ENCODE data around the gene RPS6KA1.

RPS6KA1 gene

DNA sequence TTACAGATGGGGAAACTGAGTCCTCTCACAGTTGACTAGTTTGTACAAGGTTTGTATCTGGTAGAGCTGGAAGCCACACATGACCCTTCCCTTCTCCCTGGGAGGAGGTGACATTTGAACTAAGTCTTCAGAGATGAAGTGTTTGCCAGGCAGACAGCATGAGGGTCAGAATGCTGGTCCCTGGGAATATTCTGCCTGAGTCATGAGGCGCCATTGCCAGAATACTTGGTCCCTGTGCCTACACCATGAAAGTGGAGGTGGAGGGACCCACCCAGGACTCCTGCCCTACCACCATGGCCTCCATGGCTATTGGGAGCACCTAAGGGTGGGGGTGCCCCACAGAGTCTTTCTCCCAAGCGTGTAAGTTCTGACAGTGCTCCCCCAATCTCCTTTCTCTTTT is 7.0 kb downstream of the RPS6KA1 start:
- DNase-seq (ENCODE audit: low read depth) = no peak
- H3K4me3 ChIP-seq (ENCODE audit: low read depth, low read length) = no peak overlapping the region
- in situ Hi-C loops (cut with HindIII; ENCODE audit: low sequenced_read_pairs) = no loop called here
- TF ChIP-seq, protein P1, sequence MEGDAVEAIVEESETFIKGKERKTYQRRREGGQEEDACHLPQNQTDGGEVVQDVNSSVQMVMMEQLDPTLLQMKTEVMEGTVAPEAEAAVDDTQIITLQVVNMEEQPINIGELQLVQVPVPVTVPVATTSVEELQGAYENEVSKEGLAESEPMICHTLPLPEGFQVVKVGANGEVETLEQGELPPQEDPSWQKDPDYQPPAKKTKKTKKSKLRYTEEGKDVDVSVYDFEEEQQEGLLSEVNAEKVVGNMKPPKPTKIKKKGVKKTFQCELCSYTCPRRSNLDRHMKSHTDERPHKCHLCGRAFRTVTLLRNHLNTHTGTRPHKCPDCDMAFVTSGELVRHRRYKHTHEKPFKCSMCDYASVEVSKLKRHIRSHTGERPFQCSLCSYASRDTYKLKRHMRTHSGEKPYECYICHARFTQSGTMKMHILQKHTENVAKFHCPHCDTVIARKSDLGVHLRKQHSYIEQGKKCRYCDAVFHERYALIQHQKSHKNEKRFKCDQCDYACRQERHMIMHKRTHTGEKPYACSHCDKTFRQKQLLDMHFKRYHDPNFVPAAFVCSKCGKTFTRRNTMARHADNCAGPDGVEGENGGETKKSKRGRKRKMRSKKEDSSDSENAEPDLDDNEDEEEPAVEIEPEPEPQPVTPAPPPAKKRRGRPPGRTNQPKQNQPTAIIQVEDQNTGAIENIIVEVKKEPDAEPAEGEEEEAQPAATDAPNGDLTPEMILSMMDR (IDR thresholded peaks at IDR 0.05; ENCODE audit: low read depth, low read length, missing control alignments) = no peak

DNA sequence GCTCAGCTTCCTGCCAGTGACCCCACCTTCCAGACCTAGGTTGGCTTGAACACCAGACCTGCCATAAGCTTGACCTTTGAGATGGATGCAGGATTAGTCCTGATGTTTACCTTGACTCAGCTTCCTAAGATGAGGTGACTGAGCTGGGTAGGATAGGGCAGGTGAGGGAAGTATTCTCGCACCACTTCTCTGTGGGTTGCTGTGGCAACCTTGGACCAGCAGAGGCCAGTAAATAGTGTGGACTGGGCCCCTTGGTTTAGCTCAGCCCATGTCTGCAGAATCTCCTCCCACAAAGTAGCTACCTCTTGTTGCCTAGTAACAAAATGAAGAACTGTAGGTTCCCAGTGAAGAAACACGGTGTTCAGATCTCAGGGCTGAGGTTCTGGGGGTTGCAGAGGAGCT is 8.4 kb downstream of the RPS6KA1 start:
- no peak overlapping the region for H3K4me3 ChIP-seq (ENCODE audit: low read depth, low read length)
- TF ChIP-seq, protein P1 (IDR thresholded peaks at IDR 0.05; ENCODE audit: low read depth, low read length, missing control alignments) = peak; percentile 52
- DNase-seq (ENCODE audit: low read depth) = no peak
- in situ Hi-C loops (cut with HindIII; ENCODE audit: low sequenced_read_pairs) = no loop called here

DNA sequence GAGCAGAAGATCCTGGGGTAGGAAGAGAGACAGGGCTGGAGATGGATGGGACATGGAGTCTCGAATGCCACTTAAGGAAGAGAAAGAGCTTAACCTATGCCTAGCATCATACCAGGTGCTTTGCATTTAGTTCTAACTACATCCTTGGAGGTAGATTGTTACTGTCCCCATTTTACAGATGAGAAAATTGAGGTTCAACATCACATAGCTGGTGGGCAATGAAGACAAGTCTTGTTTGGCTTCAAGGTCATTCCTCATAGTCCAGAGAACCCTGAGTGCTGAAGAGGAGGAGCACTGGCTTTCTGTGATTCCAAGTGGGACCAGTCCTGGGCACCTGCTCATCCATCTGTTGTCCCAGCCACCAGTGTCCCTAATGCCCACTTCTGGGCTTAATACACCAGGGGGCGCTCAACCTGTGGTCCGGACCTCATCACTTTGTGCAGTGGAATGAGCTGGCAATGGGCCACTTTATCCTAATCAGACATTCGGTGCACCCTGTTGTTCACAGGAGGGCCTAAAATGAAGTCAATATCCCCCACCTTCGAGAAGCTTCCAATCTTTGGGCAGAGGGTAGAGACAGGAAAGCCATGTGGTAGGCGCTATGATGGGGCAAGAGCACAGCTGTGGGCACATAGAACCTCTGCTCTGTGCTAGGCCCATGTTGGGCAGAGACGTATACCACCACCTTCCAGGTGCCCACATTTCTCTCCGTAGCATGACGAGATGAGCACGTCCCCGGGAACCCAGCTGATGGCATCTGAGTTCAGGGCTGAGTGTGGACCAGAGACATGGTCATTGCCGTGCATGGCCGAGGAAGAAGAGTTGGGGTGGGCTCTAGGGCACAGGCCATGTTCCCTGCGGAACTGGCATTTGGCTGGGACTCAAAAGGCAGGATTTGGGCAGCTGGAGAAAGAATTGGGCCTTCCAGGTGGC is 9.2 kb downstream of the RPS6KA1 start:
- no peak overlapping the region for H3K4me3 ChIP-seq (ENCODE audit: low read depth, low read length)
- in situ Hi-C loops (cut with HindIII; ENCODE audit: low sequenced_read_pairs) = no loop called here
- TF ChIP-seq, protein P1 (IDR thresholded peaks at IDR 0.05; ENCODE audit: low read depth, low read length, missing control alignments) = peak; percentile 51
- no peak for DNase-seq (ENCODE audit: low read depth)

DNA sequence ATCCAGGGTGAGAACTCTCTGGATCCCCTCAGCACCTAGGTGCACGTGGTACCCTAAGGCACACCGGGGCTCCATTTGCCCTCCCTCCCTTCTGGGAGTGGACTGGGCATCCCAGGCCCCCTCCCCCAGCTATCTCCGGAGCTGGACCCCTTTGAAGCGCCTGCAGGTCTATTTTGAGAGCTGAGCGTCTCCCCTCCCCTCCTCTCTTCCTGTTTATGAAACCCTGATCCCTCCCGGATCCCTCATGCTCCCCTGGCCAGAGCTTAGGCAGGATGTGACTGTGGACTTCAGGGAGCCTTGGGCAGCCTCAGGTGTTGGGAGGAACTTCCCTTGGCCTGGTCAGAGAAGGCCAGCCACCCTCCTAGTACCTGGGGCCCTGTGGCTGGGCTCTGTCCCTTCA is 10.2 kb downstream of the RPS6KA1 start:
- in situ Hi-C loops (cut with HindIII; ENCODE audit: low sequenced_read_pairs) = no loop called here
- H3K4me3 ChIP-seq (ENCODE audit: low read depth, low read length) = no peak overlapping the region
- DNase-seq (ENCODE audit: low read depth) = no peak
- TF ChIP-seq, protein P1 (IDR thresholded peaks at IDR 0.05; ENCODE audit: low read depth, low read length, missing control alignments) = no peak

DNA sequence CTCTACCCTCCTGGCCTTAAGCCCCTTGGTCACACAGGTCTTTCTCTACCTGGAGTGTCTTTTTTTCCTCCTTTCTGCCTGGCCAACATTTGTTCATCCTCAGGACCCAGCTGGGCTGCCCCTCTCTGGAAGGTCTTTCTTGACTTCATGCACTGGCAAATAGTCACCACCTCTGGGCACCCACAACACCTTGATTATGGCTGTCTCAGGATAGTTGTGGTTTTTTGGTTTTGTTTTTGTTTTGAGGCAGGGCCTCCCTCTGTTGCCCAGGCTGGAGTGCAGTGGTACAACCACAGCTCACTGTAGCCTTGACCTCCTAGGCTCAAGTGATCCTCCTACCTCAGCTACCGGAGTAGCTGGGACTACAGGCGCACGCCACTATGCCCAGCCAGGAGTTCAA is 10.8 kb downstream of the RPS6KA1 start:
- DNase-seq (ENCODE audit: low read depth) = no peak
- H3K4me3 ChIP-seq (ENCODE audit: low read depth, low read length) = no peak overlapping the region
- TF ChIP-seq, protein P1 (IDR thresholded peaks at IDR 0.05; ENCODE audit: low read depth, low read length, missing control alignments) = no peak
- in situ Hi-C loops (cut with HindIII; ENCODE audit: low sequenced_read_pairs) = no loop called here

DNA sequence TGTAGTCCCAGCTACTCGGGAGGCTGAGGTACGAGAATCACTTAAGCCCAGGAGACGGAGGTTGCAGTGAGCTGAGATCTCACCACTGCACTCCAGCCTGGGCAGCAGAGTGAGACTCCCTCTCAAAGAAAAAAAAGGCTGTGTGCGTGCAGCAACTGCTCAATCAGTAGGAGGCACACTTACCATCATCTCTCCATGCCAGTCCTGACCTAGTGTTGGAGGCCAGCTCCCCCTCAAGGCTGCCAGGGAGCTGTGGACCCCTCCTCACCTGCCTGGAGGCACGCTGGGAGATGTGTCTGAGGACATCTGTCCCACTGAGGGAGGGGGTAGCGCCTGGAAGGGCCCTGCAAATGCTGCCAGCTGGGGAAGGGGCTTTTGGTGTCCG is 11.9 kb downstream of the RPS6KA1 start:
- DNase-seq (ENCODE audit: low read depth) = no peak
- H3K4me3 ChIP-seq (ENCODE audit: low read depth, low read length) = no peak overlapping the region
- TF ChIP-seq, protein P1 (IDR thresholded peaks at IDR 0.05; ENCODE audit: low read depth, low read length, missing control alignments) = no peak
- in situ Hi-C loops (cut with HindIII; ENCODE audit: low sequenced_read_pairs) = no loop called here

Measured in astrocyte of the cerebellum (primary cell).